ENCODE measurements around the gene B4GALNT3.

B4GALNT3 gene

GRCh38 chr12:513446-513845 is 53.7 kb downstream of the B4GALNT3 start:
- H3K4me1 ChIP-seq (ENCODE audit: control insufficient read depth, insufficient read depth, low read depth, low read length) = peaks cover 18% of the 10 kb centered on the region
- H2AK5ac ChIP-seq (ENCODE audit: low read length, severe bottlenecking) = no peak overlapping the region
- H2BK120ac ChIP-seq (ENCODE audit: low read depth, low read length) = no peak overlapping the region
- H2BK15ac ChIP-seq (ENCODE audit: low read depth, poor library complexity, severe bottlenecking) = no peak overlapping the region
- no peak overlapping the region for H3K27ac ChIP-seq (ENCODE audit: low read length, poor library complexity, severe bottlenecking)
- no peak overlapping the region for H2BK12ac ChIP-seq (ENCODE audit: low read length in 2 of 2)
- H2AFZ ChIP-seq (ENCODE audit: low read depth, low read length) = no peak overlapping the region
- H4K91ac ChIP-seq (ENCODE audit: low read length) = no peak overlapping the region
- no peak overlapping the region for H4K8ac ChIP-seq (ENCODE audit: low read length)
- H3K36me3 ChIP-seq (ENCODE audit: control insufficient read depth in 1 of 2, insufficient read depth in 2 of 2, low read depth in 1 of 2, low read length in 2 of 2) = no peaks in the 10 kb centered on the region
- H3K23ac ChIP-seq (ENCODE audit: low read length in 2 of 2) = no peak overlapping the region
- no peak overlapping the region for H3K9ac ChIP-seq (ENCODE audit: low read length)
- no peak for DNase-seq
- H3K79me1 ChIP-seq (replicated peaks; ENCODE audit: low read length, poor library complexity, severe bottlenecking) = no peaks in the 10 kb centered on the region
- 82% methylated on average over 7 of the region's 7 CpGs for WGBS
- H3K18ac ChIP-seq (ENCODE audit: low read depth in 1 of 2, low read length in 2 of 2) = no peak overlapping the region
- H3K4me2 ChIP-seq (ENCODE audit: low read length, poor library complexity, severe bottlenecking) = no peak overlapping the region
- H2BK5ac ChIP-seq (ENCODE audit: low read depth, low read length, poor library complexity, severe bottlenecking) = no peak overlapping the region
- no peaks in the 10 kb centered on the region for H3K9me3 ChIP-seq (ENCODE audit: control insufficient read depth, low read length)
- H3K4ac ChIP-seq (ENCODE audit: low read depth in 1 of 2, low read length in 2 of 2) = no peak overlapping the region
- H3K14ac ChIP-seq (ENCODE audit: low read length in 2 of 2) = no peak overlapping the region
- peaks cover 13 to 41% of the 10 kb centered on the region in 2 experiments for H3K27me3 ChIP-seq (ENCODE audit: control insufficient read depth in 1 of 2, insufficient read depth in 1 of 2, low read length in 2 of 2)
- no peak overlapping the region for H3K4me3 ChIP-seq (ENCODE audit: insufficient read depth in 1 of 2, low read depth in 1 of 2, low read length in 2 of 2)

- no peak overlapping the region for H3K27ac ChIP-seq (ENCODE audit: low read length, poor library complexity, severe bottlenecking)
- H3K4me1 ChIP-seq (ENCODE audit: control insufficient read depth, insufficient read depth, low read depth, low read length) = no peaks in the 10 kb centered on the region
- H3K9me3 ChIP-seq (ENCODE audit: control insufficient read depth, low read length) = no peaks in the 10 kb centered on the region
- no peak overlapping the region for H3K23ac ChIP-seq (ENCODE audit: low read length in 2 of 2)
- no peak overlapping the region for H3K9ac ChIP-seq (ENCODE audit: low read length)
- no peaks in the 10 kb centered on the region for H3K79me1 ChIP-seq (replicated peaks; ENCODE audit: low read length, poor library complexity, severe bottlenecking)
- H3K4me2 ChIP-seq (ENCODE audit: low read length, poor library complexity, severe bottlenecking) = no peak overlapping the region
- peaks cover 50 to 64% of the 10 kb centered on the region in 2 experiments for H3K27me3 ChIP-seq (ENCODE audit: control insufficient read depth in 1 of 2, insufficient read depth in 1 of 2, low read length in 2 of 2)
- H4K8ac ChIP-seq (ENCODE audit: low read length) = no peak overlapping the region
- WGBS = 83% methylated on average over 2 of the region's 3 CpGs
- no peak overlapping the region for H2BK5ac ChIP-seq (ENCODE audit: low read depth, low read length, poor library complexity, severe bottlenecking)
- no peak overlapping the region for H4K91ac ChIP-seq (ENCODE audit: low read length)
- H2BK120ac ChIP-seq (ENCODE audit: low read depth, low read length) = no peak overlapping the region
- no peak overlapping the region for H2AK5ac ChIP-seq (ENCODE audit: low read length, severe bottlenecking)
- H2AFZ ChIP-seq (ENCODE audit: low read depth, low read length) = no peak overlapping the region
- H2BK12ac ChIP-seq (ENCODE audit: low read length in 2 of 2) = no peak overlapping the region
- no peak overlapping the region for H3K4ac ChIP-seq (ENCODE audit: low read depth in 1 of 2, low read length in 2 of 2)
- H3K18ac ChIP-seq (ENCODE audit: low read depth in 1 of 2, low read length in 2 of 2) = no peak overlapping the region
- no peak overlapping the region for H3K14ac ChIP-seq (ENCODE audit: low read length in 2 of 2)
- DNase-seq = no peak
- no peak overlapping the region for H2BK15ac ChIP-seq (ENCODE audit: low read depth, poor library complexity, severe bottlenecking)
- no peak overlapping the region for H3K4me3 ChIP-seq (ENCODE audit: insufficient read depth in 1 of 2, low read depth in 1 of 2, low read length in 2 of 2)
- H3K36me3 ChIP-seq (ENCODE audit: control insufficient read depth in 1 of 2, insufficient read depth in 2 of 2, low read depth in 1 of 2, low read length in 2 of 2) = no peaks in the 10 kb centered on the region
Measured at GRCh38 chr12:517538-517937, 57.8 kb downstream of the B4GALNT3 start.

GRCh38 chr12:520119-520518 is 60.4 kb downstream of the B4GALNT3 start:
- Histone ChIP-seq H3K23ac (ENCODE audit: low read length in 2 of 2) (no peak overlapping the region), H4K91ac (ENCODE audit: low read length) (no peak overlapping the region), H3K4ac (ENCODE audit: low read depth in 1 of 2, low read length in 2 of 2) (no peak overlapping the region), H2AFZ (ENCODE audit: low read depth, low read length) (no peak overlapping the region), H3K79me1 (replicated peaks; ENCODE audit: low read length, poor library complexity, severe bottlenecking) (no peaks in the 10 kb centered on the region), H2BK5ac (ENCODE audit: low read depth, low read length, poor library complexity, severe bottlenecking) (no peak overlapping the region), H3K27ac (ENCODE audit: low read length, poor library complexity, severe bottlenecking) (no peak overlapping the region), H2BK120ac (ENCODE audit: low read depth, low read length) (no peak overlapping the region), H3K36me3 (ENCODE audit: control insufficient read depth in 1 of 2, insufficient read depth in 2 of 2, low read depth in 1 of 2, low read length in 2 of 2) (no peaks in the 10 kb centered on the region), H3K4me2 (ENCODE audit: low read length, poor library complexity, severe bottlenecking) (no peak overlapping the region), H3K9ac (ENCODE audit: low read length) (no peak overlapping the region), H3K27me3 (ENCODE audit: control insufficient read depth in 1 of 2, insufficient read depth in 1 of 2, low read length in 2 of 2) (peaks cover 50 to 64% of the 10 kb centered on the region in 2 experiments), H2BK12ac (ENCODE audit: low read length in 2 of 2) (no peak overlapping the region), H3K4me1 (ENCODE audit: control insufficient read depth, insufficient read depth, low read depth, low read length) (no peaks in the 10 kb centered on the region), H2BK15ac (ENCODE audit: low read depth, poor library complexity, severe bottlenecking) (no peak overlapping the region), H4K8ac (ENCODE audit: low read length) (no peak overlapping the region), H3K14ac (ENCODE audit: low read length in 2 of 2) (no peak overlapping the region), H3K18ac (ENCODE audit: low read depth in 1 of 2, low read length in 2 of 2) (no peak overlapping the region), H2AK5ac (ENCODE audit: low read length, severe bottlenecking) (no peak overlapping the region), H3K4me3 (ENCODE audit: insufficient read depth in 1 of 2, low read depth in 1 of 2, low read length in 2 of 2) (no peak overlapping the region), H3K9me3 (ENCODE audit: control insufficient read depth, low read length) (no peaks in the 10 kb centered on the region)
- no peak for DNase-seq
- 78% methylated on average over 2 of the region's 2 CpGs for WGBS

- Histone ChIP-seq H3K9me3 (ENCODE audit: control insufficient read depth, low read length) (no peaks in the 10 kb centered on the region), H4K8ac (ENCODE audit: low read length) (no peak overlapping the region), H3K4me1 (ENCODE audit: control insufficient read depth, insufficient read depth, low read depth, low read length) (no peaks in the 10 kb centered on the region), H3K23ac (ENCODE audit: low read length in 2 of 2) (no peak overlapping the region), H3K4me2 (ENCODE audit: low read length, poor library complexity, severe bottlenecking) (no peak overlapping the region), H3K36me3 (ENCODE audit: control insufficient read depth in 1 of 2, insufficient read depth in 2 of 2, low read depth in 1 of 2, low read length in 2 of 2) (no peaks in the 10 kb centered on the region), H2BK12ac (ENCODE audit: low read length in 2 of 2) (no peak overlapping the region), H3K18ac (ENCODE audit: low read depth in 1 of 2, low read length in 2 of 2) (no peak overlapping the region), H3K4ac (ENCODE audit: low read depth in 1 of 2, low read length in 2 of 2) (no peak overlapping the region), H2BK120ac (ENCODE audit: low read depth, low read length) (no peak overlapping the region), H2AK5ac (ENCODE audit: low read length, severe bottlenecking) (no peak overlapping the region), H2BK5ac (ENCODE audit: low read depth, low read length, poor library complexity, severe bottlenecking) (no peak overlapping the region), H2AFZ (ENCODE audit: low read depth, low read length) (no peak overlapping the region), H3K79me1 (replicated peaks; ENCODE audit: low read length, poor library complexity, severe bottlenecking) (no peaks in the 10 kb centered on the region), H3K14ac (ENCODE audit: low read length in 2 of 2) (no peak overlapping the region), H3K27me3 (ENCODE audit: control insufficient read depth in 1 of 2, insufficient read depth in 1 of 2, low read length in 2 of 2) (peaks cover 42 to 69% of the 10 kb centered on the region in 2 experiments), H2BK15ac (ENCODE audit: low read depth, poor library complexity, severe bottlenecking) (no peak overlapping the region), H3K4me3 (ENCODE audit: insufficient read depth in 1 of 2, low read depth in 1 of 2, low read length in 2 of 2) (no peak overlapping the region), H3K27ac (ENCODE audit: low read length, poor library complexity, severe bottlenecking) (no peak overlapping the region), H3K9ac (ENCODE audit: low read length) (no peak overlapping the region), H4K91ac (ENCODE audit: low read length) (no peak overlapping the region)
- 77% methylated on average over 6 of the region's 7 CpGs for WGBS
- no peak for DNase-seq
Measured at GRCh38 chr12:522692-523378, 63.1 kb downstream of the B4GALNT3 start.

Data from mesenchymal stem cell (in vitro differentiated cells and primary cell).